H1 (cell line): ENCODE results near the gene HMGCL. TPM values are rescaled to one million over a fixed set of nuclear protein-coding genes. Genes with fewer than 3 reads are reported as not detected.
"Not testable (repeated sequence)": the region's sequence is repeated elsewhere in the genome, so short reads cannot be mapped to it uniquely, and the experiment has no call there.

ENCODE experiments used
- CTCF ChIA-PET: fragments of 300-600 bp; sonication (Branson Sonifier 250); formaldehyde crosslinking; loops from one replicate; lab custom pipeline; 2021; ENCODE audit not compliant: partially characterized antibody; lab: Charles Lee
- POLR2A ChIA-PET: fragments of 300-600 bp; sonication (Branson Sonifier 250); formaldehyde crosslinking; loops from one replicate; lab custom pipeline; 2021; ENCODE audit warnings: inconsistent platforms; ENCODE audit not compliant: partially characterized antibody; lab: Charles Lee
- DNase-seq, 2 experiments: peaks; one replicate each; pipeline versions ENCODE4 v3.0.0 to v3.0.0-alpha.2; 2010 to 2022; ENCODE audit warnings: low spot score in 2 of 2, low read depth in 1 of 2, mixed read lengths in 1 of 2
- FAIRE-seq: peaks from 2 replicates; lab custom pipeline; 2011; peaks lifted over from hg19 to GRCh38; lab: Jason Lieb, UNC
- H2AFZ ChIP-seq: 2 replicates; pipeline ENCODE4 v1.8.1; 2012; ENCODE audit warnings: low read length, inconsistent platforms
- H2AK5ac ChIP-seq: 2 replicates; pipeline ENCODE4 v1.6.1; 2013; ENCODE audit warnings: low read depth, low read length
- H2BK120ac ChIP-seq: replicated peaks from 2 replicates; pipeline ENCODE3; 2013; ENCODE audit warnings: low read depth, low read length, inconsistent platforms
- H2BK12ac ChIP-seq: 2 replicates; pipeline ENCODE4 v1.6.1; 2013; ENCODE audit warnings: low read depth, low read length
- H2BK15ac ChIP-seq: 2 replicates; pipeline ENCODE4 v1.6.1; 2013; ENCODE audit warnings: low read length
- H2BK20ac ChIP-seq: 2 replicates; pipeline ENCODE4 v1.6.1; 2013; ENCODE audit warnings: low read length
- H2BK5ac ChIP-seq: 2 replicates; pipeline ENCODE4 v1.6.1; 2013; ENCODE audit warnings: low read depth, low read length
- H3K14ac ChIP-seq: 2 replicates; pipeline ENCODE4 v1.6.1; 2013; ENCODE audit warnings: inconsistent platforms; ENCODE audit not compliant: insufficient read length
- H3K18ac ChIP-seq: 2 replicates; pipeline ENCODE4 v1.6.1; 2013; ENCODE audit warnings: low read length; ENCODE audit errors: extremely low read depth
- H3K23ac ChIP-seq: 2 replicates; pipeline ENCODE4 v1.6.1; 2013; ENCODE audit warnings: inconsistent platforms; ENCODE audit not compliant: insufficient read length
- H3K23me2 ChIP-seq: 2 replicates; pipeline ENCODE4 v1.6.1; 2013; ENCODE audit warnings: low read depth, low read length
- H3K27ac ChIP-seq: 2 replicates; pipeline ENCODE4 v1.6.1; 2011; ENCODE audit warnings: low read depth, low read length, inconsistent platforms
- H3K27me3 ChIP-seq, 4 experiments: replicated peaks in 1 of 4; 1 replicate in 1 of 4; 2 replicates in 3 of 4; pipeline versions ENCODE4 v1.6.1 to v1.8.1; 2011 to 2013; ENCODE audit warnings: low read length in 3 of 4, mild to moderate bottlenecking in 3 of 4, inconsistent platforms in 2 of 4, mixed read lengths in 2 of 4, moderate library complexity in 1 of 4; ENCODE audit not compliant: control insufficient read depth in 3 of 4, insufficient read depth in 3 of 4; ENCODE audit errors: extremely low read depth in 1 of 4
- H3K36me3 ChIP-seq, 4 experiments: 2 replicates each; pipeline versions ENCODE4 v1.6.1 to v1.8.1; 2011 to 2013; ENCODE audit warnings: mild to moderate bottlenecking in 4 of 4, low read length in 3 of 4, moderate library complexity in 2 of 4, control low read depth in 1 of 4, inconsistent platforms in 1 of 4; ENCODE audit not compliant: insufficient read depth in 4 of 4, control insufficient read depth in 2 of 4
- H3K4ac ChIP-seq: replicated peaks from 2 replicates; pipeline ENCODE3; 2013; ENCODE audit warnings: low read length, low read depth, mixed read lengths, inconsistent platforms; ENCODE audit not compliant: insufficient read length
- H3K4me1 ChIP-seq, 4 experiments: replicated peaks in 1 of 4; 1 replicate in 1 of 4; 2 replicates in 3 of 4; pipeline versions ENCODE4 v1.6.1 to v1.8.1; 2011 to 2013; ENCODE audit warnings: low read length in 3 of 4, inconsistent platforms in 2 of 4, mixed read lengths in 1 of 4; ENCODE audit not compliant: insufficient read depth in 4 of 4, control insufficient read depth in 3 of 4
- H3K4me2 ChIP-seq, 2 experiments: 2 replicates each; pipeline versions ENCODE4 v1.6.1 to v1.8.1; 2011 to 2013; ENCODE audit warnings: low read depth in 2 of 2, low read length in 2 of 2, control low read depth in 1 of 2, inconsistent platforms in 1 of 2, mild to moderate bottlenecking in 1 of 2; ENCODE audit not compliant: insufficient read depth in 1 of 2
- H3K4me3 ChIP-seq, 4 experiments: fragments of 200-600, 300-600 bp in 1 of 4; sonication (generic), shearing (Covaris generic), sonication (Bioruptor Twin) in 1 of 4; 2 replicates each; pipeline versions ENCODE4 v1.5.1 to v1.8.1; 2011 to 2016; ENCODE audit warnings: low read length in 4 of 4, low read depth in 3 of 4, control low read depth in 2 of 4, inconsistent platforms in 2 of 4, mild to moderate bottlenecking in 2 of 4, mixed read lengths in 1 of 4, moderate library complexity in 1 of 4; ENCODE audit not compliant: insufficient read depth in 2 of 4; ENCODE audit errors: extremely low read depth in 1 of 4
- H3K56ac ChIP-seq: replicated peaks from 2 replicates; pipeline ENCODE3; 2013; ENCODE audit warnings: low read depth, mild to moderate bottlenecking, mixed read lengths, low read length, inconsistent platforms; ENCODE audit not compliant: insufficient read length
- H3K79me1 ChIP-seq: 2 replicates; pipeline ENCODE4 v1.6.1; 2013; ENCODE audit warnings: low read depth, low read length, control low read depth
- H3K79me2 ChIP-seq, 2 experiments: 2 replicates each; pipeline versions ENCODE4 v1.6.1 to v1.8.1; 2012 to 2013; ENCODE audit warnings: low read length in 2 of 2, mild to moderate bottlenecking in 2 of 2, inconsistent platforms in 1 of 2; ENCODE audit not compliant: insufficient read depth in 2 of 2, control insufficient read depth in 1 of 2
- H3K9ac ChIP-seq, 4 experiments: replicated peaks in 1 of 4; 1 replicate in 1 of 4; 2 replicates in 3 of 4; pipeline versions ENCODE4 v1.6.1 to v1.8.1; 2011 to 2013; ENCODE audit warnings: low read depth in 3 of 4, low read length in 3 of 4, control low read depth in 2 of 4, mild to moderate bottlenecking in 2 of 4, moderate library complexity in 2 of 4, inconsistent platforms in 1 of 4; ENCODE audit errors: extremely low read depth in 1 of 4
- H3K9me3 ChIP-seq, 2 experiments: 2 replicates each; pipeline versions ENCODE4 v1.6.1 to v1.8.1; 2012 to 2013; ENCODE audit warnings: mild to moderate bottlenecking in 2 of 2, moderate library complexity in 2 of 2, control low read depth in 1 of 2, inconsistent platforms in 1 of 2, low read depth in 1 of 2, low read length in 1 of 2, mixed read lengths in 1 of 2; ENCODE audit not compliant: insufficient read depth in 2 of 2
- H4K20me1 ChIP-seq, 2 experiments: replicated peaks in 1 of 2; 2 replicates each; pipeline versions ENCODE3 to v1.8.1; 2011 to 2013; ENCODE audit warnings: inconsistent platforms in 2 of 2, low read length in 2 of 2, mild to moderate bottlenecking in 1 of 2; ENCODE audit not compliant: insufficient read depth in 2 of 2, control insufficient read depth in 1 of 2
- H4K5ac ChIP-seq: 2 replicates; pipeline ENCODE4 v1.6.1; 2013; ENCODE audit warnings: low read length, low read depth, mixed read lengths, inconsistent platforms; ENCODE audit not compliant: insufficient read length
- H4K8ac ChIP-seq: 2 replicates; pipeline ENCODE4 v1.8.0; 2013; ENCODE audit warnings: mild to moderate bottlenecking, moderate library complexity, low read length, inconsistent platforms; ENCODE audit not compliant: insufficient read depth; ENCODE audit errors: extremely low read depth
- H4K91ac ChIP-seq: replicated peaks from 2 replicates; pipeline ENCODE3; 2013; ENCODE audit warnings: low read length, mixed read lengths, inconsistent platforms; ENCODE audit not compliant: insufficient read length
- WGBS, 2 experiments: shearing (Covaris generic) in 1 of 2; methylation state at CpG; one replicate each; pipeline versions ENCODE4 v1.1.6 to v1.1.7; 2013 to 2015; ENCODE audit warnings: low lambda C conversion rate in 2 of 2, mixed read lengths in 2 of 2, inconsistent platforms in 1 of 2, low coverage in 1 of 2, missing lambda C conversion rate in 1 of 2; ENCODE audit not compliant: insufficient replicate concordance in 2 of 2, insufficient coverage in 1 of 2, insufficient read length in 1 of 2; ENCODE audit errors: extremely low coverage in 1 of 2, missing lambda C conversion rate in 1 of 2; 5-methylcytosine and 5-hydroxymethylcytosine counted together
- polyA plus RNA-seq, 7 experiments: library from polyadenylated mRNA; depleted of rRNA in 3 of 7; stranded (reverse) in 5 of 7; unstranded in 2 of 7; fragments of >200 nt in 5 of 7; fragments of 200-250 nt in 2 of 7; gene quantifications; 1 replicate in 5 of 7; 2 replicates in 1 of 7; 4 replicates in 1 of 7; pipeline versions ENCODE4 v1.2.1 to v1.2.3, GENCODE V29; 2011 to 2013; ENCODE audit warnings: missing spikeins in 2 of 7, mixed read lengths in 2 of 7
- total RNA-seq: library from RNA; stranded (reverse); fragmentation: NEBNext Ultra II Directional; extraction: Animal tissue kit (Norgen Biotek cat#: 25700); gene quantifications from 2 replicates; pipeline ENCODE4 v1.2.1, GENCODE V29; 2021

HMGCL gene
- total and polyA plus RNA-seq, 2 of the 8 experiments (the other 6 are each of a cell fraction or from before 2014, with no cell fraction given), result 13.7 to 19.5 TPM

DNA sequence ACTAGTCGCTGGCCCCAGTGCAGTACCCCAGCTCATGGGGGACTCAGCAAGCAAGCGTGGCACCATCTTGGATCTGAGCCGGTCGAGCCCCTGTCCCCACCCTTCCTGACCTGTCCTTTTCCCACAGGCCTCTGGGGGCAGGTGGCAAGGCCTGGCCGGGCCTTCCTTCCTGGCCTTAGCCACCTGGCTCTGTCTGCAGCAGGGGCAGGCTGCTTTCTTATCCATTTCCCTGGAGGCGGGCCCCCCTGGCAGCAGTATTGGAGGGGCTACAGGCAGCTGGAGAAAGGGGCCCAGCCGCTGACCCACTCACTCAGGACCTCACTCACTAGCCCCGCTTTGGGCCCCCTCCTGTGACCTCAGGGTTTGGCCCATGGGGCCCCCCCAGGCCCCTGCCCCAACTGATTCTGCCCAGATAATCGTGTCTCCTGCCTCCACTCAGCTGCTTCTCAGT, 30.5 kb downstream of the HMGCL start:
- Histone ChIP-seq H4K20me1 (peaks cover 7 to 12% of the 10 kb centered on the region in 2 experiments), H3K36me3 (peaks cover 6 to 31% (median 22%) of the 10 kb centered on the region in 4 experiments; a peak in 6 of 8 replicates), H3K23me2 (peaks cover 16% of the 10 kb centered on the region), H3K4me1 (peaks cover 0 to 21% (median 16%) of the 10 kb centered on the region in 4 experiments; a peak in 6 of 7 replicates), H3K79me2 (peaks cover 4 to 21% of the 10 kb centered on the region in 2 experiments; a peak in 3 of 4 replicates)
- not testable (repeated sequence) for H2BK12ac ChIP-seq, H2BK120ac ChIP-seq, H2BK5ac ChIP-seq, H4K8ac ChIP-seq, H3K14ac ChIP-seq, H2AK5ac ChIP-seq, H2BK20ac ChIP-seq, H3K23ac ChIP-seq, H3K4me3 ChIP-seq, H2AFZ ChIP-seq, H3K79me1 ChIP-seq, H3K4me2 ChIP-seq, H4K5ac ChIP-seq, FAIRE-seq, H3K9me3 ChIP-seq, H3K27ac ChIP-seq, H4K91ac ChIP-seq, H3K4ac ChIP-seq, H3K9ac ChIP-seq, H3K18ac ChIP-seq, H3K56ac ChIP-seq, H2BK15ac ChIP-seq, DNase-seq, H3K27me3 ChIP-seq
- ChIA-PET CTCF (interaction anchor here (0.6 to 4.6 kb wide), 6 partner anchors 11 to 122 kb away, joined by 3 to 26 read pairs (median 4); no protein-coding TSS in a partner anchor), POLR2A (interaction anchor here (0.6 to 16.2 kb wide), 5 partner anchors 8 to 236 kb away, joined by 3 to 192 read pairs (median 3); partner anchors contain the start of genes ID3 and PITHD1)
- WGBS, 2 experiments, result 94% methylated on average over 5 of the region's 9 CpGs; no CpG with 5 or more reads in 1 of the 2 experiments
